ENCODE measurements around the gene PTPN14. TPM values are rescaled to one million over a fixed set of nuclear protein-coding genes. Genes with fewer than 3 reads are reported as not detected.

Gene PTPN14
- total RNA-seq, 4 donors from 2014 or later: 4.5 to 9.7 (median 7.1) TPM

- Histone ChIP-seq H3K36me3 (no peaks in the 10 kb centered on the region), H3K27me3 (no peaks in the 10 kb centered on the region), H3K4me1 (peaks cover 0 to 16% (median 0%) of the 10 kb centered on the region in 4 donors), H3K27ac (no peak overlapping the region), H3K9me3 (no peaks in the 10 kb centered on the region), H3K4me3 (no peak overlapping the region)
- in situ Hi-C loops (cut with MboI; ENCODE audit: low pct_ligation_motif_present in 1 of 4, low pct_unique_long_range_greater_than_20kb in 1 of 4, low sequenced_read_pairs in 3 of 4) (no loop called here), intact Hi-C loops (cut with DNase I; ENCODE audit: low total_unique reads) (no loop called here)
- no peak for DNase-seq
- WGBS, 2 donors (ENCODE audit: low coverage in 1 of 2): 38 to 63% methylated on average over 1 of the region's 1 CpG
- no peak for TF ChIP-seq POLR2AphosphoS5 (IDR thresholded peaks at IDR 0.05)
- TF ChIP-seq POLR2A (IDR thresholded peaks at IDR 0.05): no peak
- no peak for TF ChIP-seq CTCF (IDR thresholded peaks at IDR 0.05)
- no peak for TF ChIP-seq EP300 (IDR thresholded peaks at IDR 0.05; ENCODE audit: low read depth)
These were observed 131.1 kb downstream of the PTPN14 start for GRCh38 chr1:214420341-214420740.

GRCh38 chr1:214419650-214420049, 131.8 kb downstream of the PTPN14 start:
- intact Hi-C loops (cut with DNase I; ENCODE audit: low total_unique reads) (no loop called here), in situ Hi-C loops (cut with MboI; ENCODE audit: low pct_ligation_motif_present in 1 of 4, low pct_unique_long_range_greater_than_20kb in 1 of 4, low sequenced_read_pairs in 3 of 4) (no loop called here)
- Histone ChIP-seq H3K9me3 (no peaks in the 10 kb centered on the region), H3K4me3 (no peak overlapping the region), H3K27me3 (no peaks in the 10 kb centered on the region), H3K36me3 (no peaks in the 10 kb centered on the region), H3K27ac (peak overlapping the region in 3 of 4 donors; percentile 16 to 38 (median 35)), H3K4me1 (peaks cover 0 to 16% (median 0%) of the 10 kb centered on the region in 4 donors)
- TF ChIP-seq EP300 (IDR thresholded peaks at IDR 0.05; ENCODE audit: low read depth) (no peak), POLR2A (IDR thresholded peaks at IDR 0.05) (no peak), CTCF (IDR thresholded peaks at IDR 0.05) (no peak), POLR2AphosphoS5 (IDR thresholded peaks at IDR 0.05) (no peak)
- WGBS, 2 donors (ENCODE audit: low coverage in 1 of 2): 60 to 71% methylated on average over 3 of the region's 3 CpGs
- no peak for DNase-seq

GRCh38 chr1:214418391-214418790, 133.0 kb downstream of the PTPN14 start:
- TF ChIP-seq POLR2AphosphoS5 (IDR thresholded peaks at IDR 0.05): no peak
- no peak for TF ChIP-seq EP300 (IDR thresholded peaks at IDR 0.05; ENCODE audit: low read depth)
- intact Hi-C loops (cut with DNase I; ENCODE audit: low total_unique reads): no loop called here
- in situ Hi-C loops (cut with MboI; ENCODE audit: low pct_ligation_motif_present in 1 of 4, low pct_unique_long_range_greater_than_20kb in 1 of 4, low sequenced_read_pairs in 3 of 4): no loop called here

GRCh38 chr1:214417545-214418210, 133.7 kb downstream of the PTPN14 start:
- Histone ChIP-seq H3K27ac (peak overlapping the region in 3 of 4 donors; percentile 23 to 38 (median 35)), H3K4me1 (peaks cover 0 to 16% (median 0%) of the 10 kb centered on the region in 4 donors), H3K4me3 (no peak overlapping the region), H3K9me3 (no peaks in the 10 kb centered on the region), H3K36me3 (no peaks in the 10 kb centered on the region), H3K27me3 (no peaks in the 10 kb centered on the region)
- 61 to 80% methylated on average over 3 to 9 of the region's 9 CpGs for WGBS, 2 donors (ENCODE audit: low coverage in 1 of 2)
- intact Hi-C loops (cut with DNase I; ENCODE audit: low total_unique reads): no loop called here
- TF ChIP-seq POLR2AphosphoS5 (IDR thresholded peaks at IDR 0.05) (no peak), EP300 (IDR thresholded peaks at IDR 0.05; ENCODE audit: low read depth) (no peak), POLR2A (IDR thresholded peaks at IDR 0.05) (no peak), CTCF (IDR thresholded peaks at IDR 0.05) (no peak)
- in situ Hi-C loops (cut with MboI; ENCODE audit: low pct_ligation_motif_present in 1 of 4, low pct_unique_long_range_greater_than_20kb in 1 of 4, low sequenced_read_pairs in 3 of 4): no loop called here
- no peak for DNase-seq

More at GRCh38 chr1:214418391-214418790, 133.0 kb downstream of the PTPN14 start:
- no peak for DNase-seq
- no peaks in the 10 kb centered on the region for H3K9me3 ChIP-seq
- H3K27ac ChIP-seq: peak overlapping the region in 3 of 4 donors; percentile 20 to 38 (median 35)
- WGBS, 2 donors (ENCODE audit: low coverage in 1 of 2): 0% methylated on average over 1 of the region's 1 CpG; no CpG with 5 or more reads in 1 of the 2 donors
- no peaks in the 10 kb centered on the region for H3K27me3 ChIP-seq
- peaks cover 0 to 16% (median 0%) of the 10 kb centered on the region in 4 donors for H3K4me1 ChIP-seq
- no peaks in the 10 kb centered on the region for H3K36me3 ChIP-seq
- no peak overlapping the region for H3K4me3 ChIP-seq

Data from transverse colon (tissue), 4 donors.